ENCODE data around the gene VSX2.
"Not testable (repeated sequence)": the region's sequence is repeated elsewhere in the genome, so short reads cannot be mapped to it uniquely, and the experiment has no call there.

VSX2 gene

DNA sequence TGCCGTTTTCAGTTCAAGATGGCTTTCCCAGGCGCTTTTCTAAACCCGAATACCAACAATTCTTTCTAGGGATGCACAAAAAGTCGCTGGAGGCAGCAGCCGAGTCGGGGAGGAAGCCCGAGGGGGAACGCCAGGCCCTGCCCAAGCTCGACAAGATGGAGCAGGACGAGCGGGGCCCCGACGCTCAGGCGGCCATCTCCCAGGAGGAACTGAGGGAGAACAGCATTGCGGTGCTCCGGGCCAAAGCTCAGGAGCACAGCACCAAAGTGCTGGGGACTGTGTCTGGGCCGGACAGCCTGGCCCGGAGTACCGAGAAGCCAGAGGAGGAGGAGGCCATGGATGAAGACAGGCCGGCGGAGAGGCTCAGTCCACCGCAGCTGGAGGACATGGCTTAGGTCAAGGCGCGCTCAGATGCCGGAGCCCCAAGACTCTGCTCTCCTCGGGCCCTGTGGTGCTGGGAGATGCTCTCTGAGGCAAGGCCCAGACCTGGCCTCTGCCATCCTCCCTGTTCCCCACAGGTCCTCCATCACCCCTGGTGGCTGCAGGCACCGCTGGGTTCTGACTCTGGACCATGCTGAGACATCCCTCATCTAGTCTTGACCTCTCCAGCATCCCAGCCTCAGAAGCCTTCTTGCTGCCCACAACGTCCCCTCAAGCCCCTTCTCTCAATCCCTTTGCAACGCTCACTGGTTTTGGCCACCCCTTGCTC, 21.4 kb downstream of the VSX2 start:
- no peak for DNase-seq

DNA sequence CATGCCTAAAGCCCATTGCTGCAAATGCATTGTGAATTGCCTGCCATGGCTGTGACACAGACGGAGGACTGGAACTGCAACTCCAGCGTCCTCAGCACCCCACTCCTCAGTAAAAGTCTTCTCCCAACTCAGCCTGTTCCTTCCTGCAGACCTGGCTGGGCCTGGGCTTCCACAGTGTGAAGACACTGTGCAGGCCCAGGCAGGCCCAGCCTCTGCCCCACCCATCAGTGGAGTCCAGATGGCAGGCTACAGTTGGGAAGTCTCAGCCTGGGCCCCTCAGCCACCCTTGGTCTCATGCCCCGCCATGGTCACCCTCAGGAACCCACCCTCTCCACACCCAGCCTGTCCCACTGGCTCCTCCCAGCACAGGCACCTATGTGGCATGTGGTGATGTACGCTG, 22.0 kb downstream of the VSX2 start:
- no peak for DNase-seq

DNA sequence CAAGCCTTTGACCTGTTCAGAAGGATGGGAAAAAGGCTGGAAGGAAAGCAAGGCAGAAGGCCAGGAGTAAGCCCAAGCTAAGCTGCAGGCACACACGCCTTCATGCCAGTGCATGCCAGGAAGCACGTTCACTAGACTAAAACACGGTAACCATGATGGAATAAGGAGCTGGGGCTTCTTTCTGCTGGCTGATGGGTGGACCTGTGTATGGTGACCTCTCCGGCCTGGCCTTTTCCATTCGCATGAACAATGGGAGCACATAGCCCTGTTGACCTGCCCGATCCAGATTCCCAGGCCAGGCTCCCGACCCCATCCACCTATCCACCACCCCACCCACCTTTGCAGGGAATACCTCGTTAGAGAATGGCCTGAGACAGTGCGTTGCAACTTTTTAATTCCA, 22.8 kb downstream of the VSX2 start:
- no peak for DNase-seq

DNA sequence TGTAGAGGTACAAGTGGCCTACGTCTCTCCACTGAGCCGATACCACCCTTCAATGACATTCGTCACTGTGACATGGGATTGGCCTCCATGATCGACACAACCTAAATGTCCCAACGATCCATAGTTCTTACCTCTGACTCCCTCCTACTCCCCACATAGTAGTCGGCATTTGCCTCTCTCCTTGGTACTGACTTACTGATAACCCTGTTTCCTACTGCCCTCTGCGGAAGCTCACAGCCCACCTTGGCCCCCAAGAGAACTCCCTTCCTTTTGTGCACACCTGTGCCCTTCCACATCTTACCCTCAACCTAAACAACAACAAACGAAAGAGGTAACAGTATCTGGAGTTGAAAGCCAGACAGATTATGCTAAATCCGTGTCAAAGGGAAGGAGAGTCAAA, 23.9 kb downstream of the VSX2 start:
- no peak for DNase-seq

DNA sequence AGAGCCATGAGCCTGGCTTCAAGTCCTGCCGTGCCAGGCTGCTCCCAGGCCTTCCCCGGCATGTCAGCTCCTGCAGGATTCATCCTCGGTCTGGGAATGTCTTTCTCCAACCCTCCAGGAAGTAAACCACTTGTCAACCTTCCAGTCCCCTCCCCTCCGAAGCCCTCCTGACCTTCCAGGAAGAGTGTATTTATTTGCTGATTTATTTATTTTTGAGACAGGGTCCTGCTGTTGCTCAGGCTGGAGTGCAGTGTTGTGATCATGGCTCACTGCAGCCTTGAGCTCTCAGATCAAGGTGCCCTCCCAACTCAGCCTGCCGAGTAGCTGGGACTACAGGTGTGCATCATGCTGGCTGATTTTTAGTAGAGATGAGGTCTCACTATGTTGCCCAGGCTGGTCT, 24.7 kb downstream of the VSX2 start:
- DNase-seq, result no peak

DNA sequence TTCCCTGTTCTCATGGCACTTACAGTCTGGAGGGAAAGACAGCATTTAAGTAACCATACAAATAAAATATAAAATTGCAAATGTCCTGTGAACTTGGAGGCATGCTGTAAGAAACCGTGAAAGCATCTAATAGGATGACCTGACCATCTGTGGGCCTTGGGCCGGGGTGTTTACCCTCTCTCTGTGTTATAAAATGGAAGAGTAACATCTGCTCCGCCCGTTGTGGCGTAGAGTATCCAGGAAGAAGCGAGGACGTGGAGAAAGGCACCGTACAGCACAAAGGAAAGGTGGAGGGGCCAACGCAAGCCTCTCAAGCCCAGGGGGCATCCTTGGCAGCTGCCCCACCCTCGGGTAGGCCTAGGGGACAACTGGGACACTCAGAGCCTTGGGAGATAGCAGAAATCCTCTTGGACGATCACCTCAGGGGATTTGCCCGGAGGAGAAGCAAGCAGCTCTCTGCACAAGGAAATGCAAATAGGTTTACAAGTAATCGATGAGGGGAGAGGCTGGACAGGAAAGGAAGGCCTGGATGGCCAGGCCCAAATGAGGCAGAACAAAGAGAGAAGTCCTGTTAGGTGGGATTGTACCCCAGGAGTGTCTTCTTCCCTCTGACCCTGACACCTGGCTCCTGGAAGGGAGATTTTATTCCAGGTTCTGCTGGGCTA, 26.2 kb downstream of the VSX2 start:
- no peak for DNase-seq

DNA sequence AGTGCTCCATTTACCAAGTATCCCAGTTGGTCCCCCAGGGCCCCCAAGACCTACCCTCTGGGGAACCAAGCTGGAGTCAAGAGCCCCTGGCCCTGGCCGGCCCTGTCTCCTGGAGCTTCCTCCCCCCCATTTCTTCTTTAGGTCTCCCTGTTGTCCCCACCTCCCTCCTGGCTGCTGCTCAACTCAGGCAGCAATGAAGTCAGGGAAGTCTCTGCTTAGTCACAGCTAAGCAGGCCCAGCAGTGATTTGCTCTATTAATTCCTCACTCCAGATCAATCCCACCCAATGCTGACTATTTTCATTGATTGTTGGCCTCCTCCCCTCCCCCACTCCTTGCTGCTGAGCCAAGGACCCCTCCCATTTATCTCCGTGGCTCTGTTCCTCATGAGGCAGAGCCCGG, 28.3 kb downstream of the VSX2 start:
- no peak for DNase-seq

DNA sequence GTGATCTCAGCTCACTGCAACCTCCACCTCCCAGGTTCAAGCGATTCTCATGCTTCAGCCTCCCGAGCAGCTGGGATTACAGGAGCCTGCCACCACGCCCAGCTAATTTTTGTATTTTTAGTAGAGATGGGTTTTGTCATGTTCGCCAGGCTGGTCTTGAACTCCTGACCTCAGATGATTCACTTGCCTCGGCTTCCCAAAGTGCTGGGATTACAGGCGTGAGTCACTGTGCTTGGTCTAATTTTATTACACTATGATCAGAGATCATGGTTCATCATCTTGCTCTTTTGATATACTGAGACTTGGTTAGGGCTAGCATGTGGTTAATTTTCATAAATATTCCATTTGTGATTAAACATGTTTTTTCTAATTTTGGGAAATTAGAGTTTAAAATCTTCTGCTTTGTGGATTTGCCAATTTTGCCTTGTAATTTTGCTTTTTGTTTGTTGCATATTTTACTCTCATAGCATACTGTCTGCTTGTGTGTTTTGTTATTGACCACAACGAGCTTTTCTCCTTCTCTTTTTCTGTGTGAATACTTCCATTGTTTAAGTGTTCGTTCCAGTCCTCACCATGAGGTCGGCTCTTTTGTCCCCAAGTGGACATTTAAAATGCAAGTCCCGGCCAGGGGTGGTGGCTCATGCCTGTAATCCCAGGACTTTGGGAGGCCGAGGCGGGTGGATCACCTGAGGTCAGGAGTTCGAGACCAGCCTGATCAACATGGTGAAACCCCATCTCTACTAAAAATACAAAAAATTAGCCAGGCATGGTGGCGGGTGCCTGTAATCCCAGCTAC, 31.3 kb downstream of the VSX2 start:
- DNase-seq, result not testable (repeated sequence)

DNA sequence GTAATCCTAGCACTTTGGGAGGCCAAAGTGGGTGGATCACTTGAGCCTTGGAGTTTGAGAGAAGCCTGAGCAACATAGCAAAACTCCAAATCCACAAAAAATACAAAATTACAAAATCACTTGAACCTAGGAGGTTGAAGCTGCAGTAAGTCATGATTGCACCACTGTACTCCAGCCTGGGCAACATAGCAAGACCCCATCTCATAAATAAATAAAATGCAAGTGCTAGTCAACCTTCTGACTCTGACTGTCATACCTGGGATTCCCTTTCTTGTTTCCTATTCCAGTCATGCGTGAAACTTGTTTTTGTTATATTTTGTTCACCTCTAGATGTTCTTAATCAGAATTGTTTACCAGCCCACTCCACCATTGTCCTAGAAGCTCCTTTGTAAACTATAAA, 32.1 kb downstream of the VSX2 start:
- DNase-seq, result no peak

DNA sequence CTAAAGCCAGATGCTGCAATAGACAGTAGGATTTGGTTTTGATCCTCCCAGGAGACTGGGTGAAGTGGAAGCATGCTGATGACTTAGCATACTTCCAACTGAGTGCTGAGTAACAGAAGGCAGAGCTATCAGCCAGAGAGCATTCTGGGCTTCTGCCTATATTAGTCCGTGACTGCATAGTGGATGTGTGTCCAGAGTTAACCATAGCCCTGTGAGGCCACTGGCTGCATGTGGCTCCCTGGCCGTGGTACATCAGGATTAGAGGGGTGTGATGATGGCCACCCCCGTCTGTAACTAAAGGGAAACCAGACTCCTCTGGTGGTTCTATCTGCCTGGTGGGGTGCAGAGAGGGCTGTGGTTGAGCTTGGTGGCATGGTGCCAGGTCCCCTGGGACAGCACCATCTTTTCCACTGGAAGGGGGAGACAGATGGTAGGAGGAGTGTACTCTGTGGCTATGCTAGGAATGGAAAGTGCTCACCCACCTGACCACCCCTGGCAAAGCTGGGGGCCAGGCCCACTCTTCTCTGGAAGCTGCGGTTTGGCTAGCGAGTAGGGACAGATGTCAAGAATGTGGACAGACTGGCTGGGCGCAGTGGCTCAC, 36.1 kb downstream of the VSX2 start:
- no peak for DNase-seq

DNA sequence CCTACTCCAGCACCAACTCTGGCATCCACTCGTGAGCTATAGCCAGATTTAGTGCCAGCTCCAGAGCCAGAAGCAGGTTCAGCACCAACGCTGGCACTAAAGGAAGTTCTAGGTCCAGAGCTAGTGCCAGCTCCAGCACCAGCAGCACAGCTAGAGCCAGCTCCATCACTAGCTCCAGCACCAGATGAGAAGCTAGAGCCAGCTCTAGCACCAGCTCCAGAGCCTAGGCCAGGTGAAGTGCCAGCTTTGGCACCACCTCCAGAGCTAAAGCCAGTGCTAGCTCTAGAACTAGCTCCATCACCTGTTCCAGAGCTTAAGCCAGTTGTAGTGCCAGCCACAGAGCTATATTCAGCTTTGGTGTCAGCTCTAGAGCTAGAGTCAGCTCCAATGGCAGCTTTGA, 38.8 kb downstream of the VSX2 start:
- DNase-seq, result no peak

DNA sequence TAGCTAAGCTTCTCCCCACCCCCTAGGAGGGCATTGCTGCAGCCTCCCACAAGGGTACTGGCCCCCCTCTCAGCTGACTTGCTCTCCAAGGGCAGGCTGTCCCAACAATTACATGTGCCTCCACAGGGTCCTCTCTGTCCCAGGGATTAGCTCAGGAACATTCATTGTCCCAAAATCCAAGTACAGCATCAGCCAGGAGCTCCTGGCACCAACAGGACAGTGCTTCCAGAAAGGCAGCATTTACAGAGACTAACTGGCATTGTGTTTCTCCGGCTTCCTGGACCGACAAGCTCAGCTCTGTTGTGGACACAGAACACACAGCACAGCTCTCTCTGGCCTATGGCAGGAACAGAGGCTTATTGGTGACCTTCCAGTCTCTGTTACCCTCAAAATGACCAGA, 41.8 kb downstream of the VSX2 start:
- no peak for DNase-seq

DNA sequence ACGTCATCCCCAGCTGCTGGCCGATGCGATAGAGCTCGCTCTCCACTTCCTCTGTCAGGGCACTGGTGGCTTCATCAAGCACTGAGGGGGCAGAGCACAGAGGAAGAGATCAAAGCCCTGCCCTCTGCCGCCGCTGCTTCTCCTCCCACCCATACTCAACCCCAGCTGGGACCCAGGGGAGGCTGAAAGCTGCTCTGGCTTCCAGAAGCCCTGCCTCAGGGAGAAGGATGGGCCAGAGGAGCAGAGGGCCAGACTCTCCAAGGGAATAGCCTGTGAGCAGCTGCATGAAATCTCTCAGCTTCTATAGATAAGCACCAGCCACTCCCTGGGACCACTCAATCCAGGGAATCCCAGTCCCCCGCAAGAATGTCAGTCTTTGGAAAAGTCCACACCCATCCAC, 47.5 kb downstream of the VSX2 start:
- no peak for DNase-seq

DNA sequence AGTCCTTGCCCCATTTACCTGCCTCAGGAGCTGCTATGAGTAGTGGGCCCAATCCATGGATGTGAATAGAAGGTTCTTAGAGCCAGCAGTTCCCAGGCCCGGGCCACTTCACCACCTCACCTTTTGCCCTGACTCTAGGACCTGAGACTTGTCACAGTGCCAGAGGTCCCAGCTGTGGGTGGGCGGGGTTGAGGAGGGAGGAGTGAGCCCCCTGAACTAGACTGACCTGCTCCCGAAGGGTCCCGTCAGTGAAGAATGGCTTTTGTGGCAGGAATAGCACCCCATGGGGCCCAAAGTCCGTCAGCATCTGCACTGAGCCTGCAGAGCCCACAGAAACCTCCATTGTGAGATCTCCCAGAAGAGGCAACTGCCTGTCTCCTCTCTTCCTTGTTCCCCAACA, 50.6 kb downstream of the VSX2 start:
- no peak for DNase-seq

DNA sequence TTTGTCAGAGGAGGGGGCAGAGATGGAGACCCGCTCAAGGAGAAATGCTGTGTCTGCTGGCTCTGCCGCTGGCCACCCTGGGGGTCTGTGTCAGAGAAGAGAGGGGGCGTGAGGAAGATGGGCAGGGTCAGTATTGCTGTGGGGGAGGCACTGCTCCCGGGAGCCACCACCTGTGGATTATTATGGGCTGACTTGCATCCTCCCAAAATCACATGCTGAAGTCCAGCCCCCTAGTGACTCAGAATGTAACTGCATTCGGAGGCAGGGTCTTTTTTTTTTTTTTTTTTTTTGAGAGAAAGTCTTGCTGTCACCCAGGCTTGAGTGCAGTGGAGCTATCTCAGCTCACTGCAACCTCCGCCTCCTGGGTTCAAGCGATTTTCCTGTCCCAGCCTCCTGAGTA, 51.2 kb downstream of the VSX2 start:
- no peak for DNase-seq

DNA sequence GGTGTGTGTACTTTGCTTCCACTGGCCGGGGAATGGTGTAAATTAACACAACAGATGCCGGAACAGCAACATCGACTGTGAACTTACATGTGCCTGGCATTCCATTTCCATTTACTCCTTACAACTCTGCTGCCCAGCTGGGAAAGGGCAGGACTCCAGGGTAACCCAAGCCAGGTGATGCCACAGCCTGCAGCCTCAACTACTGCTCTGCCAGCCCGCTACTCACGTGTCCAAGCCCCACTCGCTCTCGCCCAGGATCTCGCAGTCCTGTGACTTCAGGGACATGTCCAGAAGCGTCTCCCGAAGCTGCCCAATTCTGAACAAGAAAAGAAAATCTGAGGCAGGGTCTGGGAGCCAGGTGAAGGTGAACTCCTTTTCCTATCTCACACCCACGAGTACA, 52.8 kb downstream of the VSX2 start:
- DNase-seq, result no peak

DNA sequence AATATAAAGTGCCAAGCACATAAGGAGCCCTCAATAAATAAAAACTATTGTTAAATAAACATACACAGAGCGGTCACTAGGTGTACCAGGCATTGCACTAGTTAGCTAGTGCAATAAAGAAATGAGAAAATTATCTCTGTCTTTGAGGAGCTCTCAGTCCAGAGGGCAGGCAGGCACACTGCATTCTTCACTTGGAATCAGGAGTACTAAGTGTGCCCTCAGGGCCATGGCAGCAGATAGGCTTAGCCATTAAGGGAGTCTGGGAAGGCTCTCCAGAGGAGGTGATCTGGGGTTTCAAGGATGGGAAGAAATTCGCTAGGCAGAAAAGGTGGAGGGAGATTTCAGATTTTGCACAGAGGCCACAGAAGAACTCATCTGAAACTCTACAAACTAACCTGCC, 54.4 kb downstream of the VSX2 start:
- no peak for DNase-seq

DNA sequence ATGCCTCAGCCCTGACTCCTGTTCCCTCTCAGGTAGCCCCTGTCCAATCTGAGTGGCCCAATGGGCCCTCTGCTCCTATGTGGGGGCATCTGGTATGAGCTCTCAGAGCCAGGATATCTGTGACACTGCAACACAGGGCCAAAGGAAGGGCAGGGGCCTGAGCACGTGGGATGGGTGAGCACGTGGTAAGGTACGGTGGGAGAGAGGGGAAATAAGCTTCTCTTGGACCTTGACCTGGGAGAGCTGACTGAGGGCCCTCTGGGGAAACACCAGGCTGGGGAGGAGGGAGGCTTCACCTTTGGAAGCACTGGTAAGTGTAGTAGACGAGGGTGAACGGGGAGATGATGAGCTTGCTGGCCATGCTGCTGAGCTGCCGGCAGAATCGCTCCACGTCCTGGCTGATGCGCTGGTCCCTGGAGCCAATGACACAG, 56.8 kb downstream of the VSX2 start:
- no peak for DNase-seq

DNA sequence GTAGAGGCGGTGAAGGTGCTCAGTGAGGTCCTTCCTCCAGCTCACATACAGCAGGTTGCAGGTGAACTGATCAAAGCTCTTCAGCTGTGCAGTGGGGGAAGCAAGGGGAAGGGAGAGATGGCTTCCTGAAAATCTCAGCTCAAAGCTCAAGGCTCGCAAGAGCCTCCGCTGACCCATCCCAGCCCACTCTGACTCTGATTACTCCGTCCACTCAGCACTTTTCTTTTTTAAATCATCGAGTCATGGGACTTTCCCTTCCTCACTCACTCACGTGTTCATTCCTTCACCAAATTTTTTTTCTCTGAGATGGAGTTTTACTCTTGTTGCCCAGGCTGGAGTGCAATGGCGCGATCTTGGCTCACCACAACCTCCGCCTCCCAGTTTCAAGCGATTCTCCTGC, 58.7 kb downstream of the VSX2 start:
- no peak for DNase-seq

DNA sequence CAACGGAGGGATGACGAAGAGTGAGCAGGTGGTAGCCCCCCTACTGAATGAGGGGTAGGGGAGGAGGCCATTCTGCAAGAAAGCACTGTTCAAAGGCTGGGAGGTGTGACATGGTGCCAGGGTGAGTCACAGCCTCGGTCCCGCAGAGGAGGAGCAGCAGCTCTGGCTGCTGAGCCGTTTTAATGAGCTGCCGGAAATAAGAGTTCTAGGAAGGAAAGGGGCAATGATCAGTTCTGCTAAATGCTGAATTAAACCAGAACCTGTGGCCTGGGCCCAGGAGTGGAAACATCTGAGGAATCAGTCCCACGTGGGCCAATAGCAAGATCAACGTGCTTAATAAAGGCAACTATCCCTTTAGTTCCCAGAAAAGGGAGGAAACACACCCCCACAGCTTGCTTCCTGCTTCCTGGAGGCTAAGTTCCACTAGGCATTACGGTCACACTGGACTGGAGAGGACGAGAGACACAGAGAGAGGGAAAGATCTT, 59.9 kb downstream of the VSX2 start:
- no peak for DNase-seq

DNA sequence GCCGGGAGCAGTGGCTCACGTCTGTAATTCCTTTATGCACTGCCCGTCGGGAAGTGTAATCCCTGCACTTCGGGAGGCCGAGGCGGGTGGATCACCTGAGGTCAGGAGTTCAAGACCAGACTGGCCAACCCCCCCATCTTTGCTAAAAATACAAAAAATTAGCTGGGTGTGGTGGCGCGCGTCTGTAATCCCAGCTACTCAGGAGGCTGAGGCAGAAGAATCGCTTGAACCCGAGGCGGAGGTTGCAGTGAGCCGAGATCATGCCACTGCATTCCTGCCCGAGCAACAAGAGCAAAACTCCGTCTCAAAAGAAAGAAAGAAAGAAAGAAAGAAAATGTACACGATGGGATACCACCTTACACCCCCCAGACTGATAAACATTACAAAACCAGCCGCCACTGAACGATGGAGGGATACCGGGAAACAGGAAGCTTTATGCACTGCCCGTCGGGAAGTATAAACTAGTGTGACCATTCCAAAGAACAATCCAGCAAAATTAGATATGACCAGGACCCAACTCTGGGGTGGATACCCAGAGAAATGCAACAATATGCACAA, 62.4 kb downstream of the VSX2 start:
- no peak for DNase-seq

DNA sequence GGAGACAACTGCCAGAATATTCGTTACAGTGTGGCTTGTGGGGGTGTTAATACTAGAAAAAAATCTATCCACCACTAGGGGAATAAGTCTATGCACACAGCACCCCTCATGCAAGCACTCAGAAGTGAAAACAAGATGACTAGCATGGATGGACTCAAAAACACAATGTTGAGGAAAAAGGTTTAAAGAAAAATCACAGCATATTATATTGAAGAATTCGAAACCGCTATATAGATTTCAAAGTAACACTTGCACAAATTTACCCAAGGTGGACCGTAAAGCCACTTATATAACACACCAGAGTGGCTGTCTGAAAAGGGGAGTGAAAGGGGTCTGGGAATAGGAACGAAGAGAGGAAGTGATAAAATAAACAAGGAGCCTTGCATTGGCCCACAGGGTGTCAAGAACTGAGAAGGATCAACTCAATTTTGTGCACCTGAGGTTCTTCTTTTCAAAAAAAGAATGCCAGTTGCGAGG, 62.9 kb downstream of the VSX2 start:
- DNase-seq, result peak in 1 of 2 experiments; percentile 53
